GM19351 (cell line): ENCODE results near the gene MYH9.

Source experiments
- ATAC-seq: cut with Tn5 transposase; IDR thresholded peaks from one replicate; pipeline ENCODE4 v1.9.1; 2021; ENCODE audit warnings: mild to moderate bottlenecking, moderate library complexity; ENCODE audit not compliant: unreplicated experiment

MYH9 gene

DNA sequence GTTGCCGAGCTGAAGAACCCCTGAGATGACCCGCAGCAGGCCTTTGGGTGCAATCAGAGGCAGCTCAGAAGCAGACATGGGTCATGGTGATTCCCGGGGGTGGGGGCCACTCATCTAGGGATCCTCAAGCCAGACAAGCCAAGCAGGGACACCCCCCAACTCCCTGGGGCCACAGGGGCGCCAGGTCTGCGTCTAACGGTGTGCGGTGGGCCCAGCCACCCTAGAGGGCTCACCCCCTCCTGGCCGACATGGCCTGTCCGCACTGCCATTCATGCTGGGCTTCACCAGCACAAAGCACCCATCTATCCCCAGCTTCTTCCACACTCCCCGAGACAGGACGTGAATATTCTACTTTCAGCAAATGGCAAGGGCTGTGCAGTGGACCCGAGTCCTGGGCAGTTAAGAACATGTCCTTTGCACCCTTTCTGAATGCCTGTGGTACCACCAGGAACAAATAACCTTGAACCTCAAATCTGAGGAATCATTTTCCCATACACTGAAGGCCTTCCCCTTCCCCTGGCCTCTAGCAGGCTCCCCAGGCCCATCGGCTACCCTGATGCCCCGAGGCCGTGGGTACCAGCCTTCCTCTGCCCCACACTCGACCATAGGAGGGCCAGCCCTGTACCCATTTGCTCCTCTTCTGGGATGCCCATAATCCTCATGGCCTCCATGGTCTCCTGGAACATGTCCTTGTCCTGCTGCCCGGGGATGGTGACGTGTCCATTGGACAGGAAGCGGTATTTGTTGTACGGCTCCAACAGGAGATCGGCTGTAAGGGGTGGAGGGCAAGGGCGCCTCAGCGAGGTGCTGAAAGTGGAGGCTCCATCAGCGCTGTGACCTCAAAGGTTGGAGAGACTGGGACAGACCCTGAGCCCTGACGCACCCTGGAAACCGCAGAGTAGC lies 67.9 kb downstream of the MYH9 start:
- no peak for ATAC-seq

DNA sequence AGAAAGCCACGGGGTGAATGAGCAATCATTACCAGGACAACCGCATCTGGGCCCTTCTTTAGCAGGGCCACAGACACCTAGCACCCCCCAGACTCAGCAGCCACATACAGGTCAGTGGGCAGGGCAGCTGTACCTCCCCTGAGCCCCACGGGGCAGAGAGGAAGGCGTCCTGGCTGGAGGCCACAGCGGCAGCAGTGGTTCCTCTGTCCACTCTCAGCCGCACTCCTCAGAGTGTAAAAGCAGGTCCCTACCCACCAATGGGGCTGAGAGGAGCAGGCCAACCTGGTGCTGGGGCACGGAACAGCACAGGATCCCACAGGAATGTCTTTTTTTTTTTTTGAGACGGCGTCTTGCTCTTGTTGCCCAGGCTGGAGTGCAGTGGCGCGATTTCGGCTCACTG lies 69.3 kb downstream of the MYH9 start:
- no peak for ATAC-seq

DNA sequence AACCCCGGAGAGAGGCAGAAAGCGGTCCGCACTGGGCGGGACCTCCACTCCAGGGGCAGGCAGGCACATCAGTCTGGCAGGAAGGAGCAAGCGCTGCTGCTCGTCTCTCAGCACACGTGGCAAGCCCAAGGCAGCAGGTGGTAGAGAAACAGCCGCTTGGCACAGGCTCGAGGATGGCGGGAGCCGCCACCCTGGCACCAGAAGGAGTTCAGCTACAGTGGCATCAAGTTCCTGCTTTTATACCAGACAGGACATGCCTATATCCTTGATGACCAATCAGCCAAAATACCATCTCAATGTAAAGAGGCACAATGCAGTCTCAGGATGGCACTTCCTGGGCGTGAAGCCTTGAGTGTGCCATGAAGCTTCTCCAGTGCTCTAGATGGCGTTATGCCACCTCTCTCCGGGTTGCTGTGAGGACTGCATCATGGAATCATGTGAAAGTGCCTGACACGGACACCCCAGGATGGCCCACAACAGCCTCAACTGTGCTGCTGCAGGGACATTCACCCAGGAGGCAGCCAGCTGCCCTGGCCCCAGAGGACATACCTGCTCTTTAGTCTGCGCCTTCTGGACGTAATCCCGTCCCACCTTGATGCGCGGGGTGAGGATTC lies 70.0 kb downstream of the MYH9 start:
- no peak for ATAC-seq

DNA sequence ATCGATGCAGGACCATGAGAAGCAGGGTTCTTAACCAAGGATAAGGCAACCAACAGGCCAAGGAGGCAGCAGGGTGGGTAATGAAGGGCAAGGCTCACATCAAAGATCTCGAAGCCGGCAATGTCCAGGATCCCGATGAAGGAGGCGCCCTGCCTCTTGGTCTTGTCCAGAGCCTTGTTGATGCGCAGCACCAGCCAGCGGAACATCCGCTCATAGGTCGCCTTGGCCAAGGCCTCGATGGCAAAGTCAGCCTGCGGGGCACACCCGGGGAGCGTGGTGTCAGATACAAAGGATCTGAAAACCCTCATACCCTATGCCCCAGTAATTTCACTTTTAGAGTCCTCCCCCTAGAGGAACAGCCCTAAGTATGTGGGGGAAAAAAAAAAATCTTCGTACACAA lies 71.3 kb downstream of the MYH9 start:
- no peak for ATAC-seq

DNA sequence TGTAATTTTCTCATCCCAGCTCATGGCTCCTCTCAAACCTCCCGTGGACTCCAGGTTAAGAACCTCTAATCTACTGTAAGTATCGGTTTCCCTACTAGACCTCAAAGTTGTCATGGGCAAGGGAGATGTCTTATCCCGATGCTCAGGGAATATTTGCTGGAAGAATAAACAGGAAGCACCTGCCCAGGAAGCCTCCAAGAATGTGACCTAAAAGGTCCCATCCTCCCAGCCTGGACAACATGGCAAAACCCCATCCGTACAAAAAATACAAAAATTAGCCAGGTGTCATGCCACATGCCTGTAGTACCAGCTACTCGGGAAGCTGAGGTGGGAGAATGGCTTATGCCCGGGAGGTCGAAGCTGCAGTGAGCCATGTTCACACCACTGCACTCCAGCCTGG lies 72.4 kb downstream of the MYH9 start:
- no peak for ATAC-seq

DNA sequence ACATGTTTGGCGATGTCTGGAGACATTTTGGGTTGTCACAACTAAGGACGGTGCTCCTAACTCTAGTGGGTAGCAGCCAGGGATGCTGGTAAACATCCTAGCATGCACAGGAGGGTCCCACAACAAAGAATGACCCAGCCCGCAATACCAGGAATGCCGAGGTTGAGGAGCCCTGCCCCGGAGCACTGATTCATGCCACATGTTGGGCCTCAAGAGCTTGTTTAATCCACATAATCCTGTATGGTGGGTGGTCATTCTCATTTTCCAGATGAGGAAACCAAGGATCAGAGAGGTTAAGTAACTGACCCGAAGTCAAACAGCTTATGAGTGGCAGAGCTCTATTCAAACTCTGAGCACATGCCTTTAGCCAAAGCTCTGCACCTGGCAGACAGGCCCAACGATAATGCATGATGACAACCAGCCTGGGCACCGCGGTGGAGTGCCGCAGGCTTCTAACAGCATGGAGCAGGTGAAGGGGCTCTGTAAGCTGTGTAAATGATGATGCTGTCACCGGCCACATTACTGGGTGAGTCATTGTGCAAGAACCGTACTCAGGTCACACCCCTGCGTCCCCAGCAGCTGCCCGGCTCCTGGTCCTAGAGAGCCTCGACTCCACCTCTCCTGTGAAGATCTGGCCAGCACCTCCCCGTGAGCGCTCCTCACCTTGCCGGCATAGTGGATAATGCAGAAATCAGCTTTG lies 76.2 kb downstream of the MYH9 start:
- ATAC-seq = no peak

DNA sequence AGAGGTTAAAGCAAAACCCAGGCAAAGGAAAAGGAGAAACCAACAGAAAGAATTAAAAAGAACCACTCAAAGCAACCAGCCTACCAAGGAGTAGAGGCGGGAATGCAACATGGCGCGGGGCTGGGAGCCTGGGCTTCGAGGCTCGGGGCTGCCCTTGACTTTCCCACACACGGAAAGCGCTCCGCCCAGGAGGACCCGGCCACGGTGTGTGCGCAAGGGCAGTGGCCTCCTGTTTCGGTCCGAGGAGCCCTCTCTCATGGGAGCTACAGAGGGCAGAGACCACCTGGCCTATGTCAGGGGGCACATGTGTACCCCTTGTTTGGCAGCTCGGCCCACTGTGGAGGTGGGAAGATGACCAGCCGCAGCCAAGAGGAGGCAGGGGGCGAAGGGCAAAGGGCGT lies 78.9 kb downstream of the MYH9 start:
- ATAC-seq = no peak

DNA sequence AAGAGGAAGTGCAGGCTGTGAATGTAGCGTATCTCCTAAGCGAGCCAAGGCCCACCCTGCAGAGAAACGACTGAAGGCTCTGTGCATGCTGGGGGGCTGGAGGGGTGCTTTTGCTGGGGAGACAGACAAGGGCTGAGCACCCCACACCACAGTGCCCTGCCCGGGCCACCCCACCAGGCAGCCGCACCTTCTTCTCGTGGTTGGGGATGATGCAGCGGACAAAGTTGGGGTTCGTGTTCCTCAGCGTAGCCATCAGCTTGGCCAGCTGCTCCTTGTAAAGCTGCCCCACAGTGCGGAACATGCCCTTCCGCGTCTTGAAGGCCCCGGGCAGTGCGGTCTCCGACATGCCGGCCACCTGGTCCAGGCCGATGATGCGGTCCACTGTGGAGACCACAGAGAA lies 81.5 kb downstream of the MYH9 start:
- ATAC-seq = no peak

DNA sequence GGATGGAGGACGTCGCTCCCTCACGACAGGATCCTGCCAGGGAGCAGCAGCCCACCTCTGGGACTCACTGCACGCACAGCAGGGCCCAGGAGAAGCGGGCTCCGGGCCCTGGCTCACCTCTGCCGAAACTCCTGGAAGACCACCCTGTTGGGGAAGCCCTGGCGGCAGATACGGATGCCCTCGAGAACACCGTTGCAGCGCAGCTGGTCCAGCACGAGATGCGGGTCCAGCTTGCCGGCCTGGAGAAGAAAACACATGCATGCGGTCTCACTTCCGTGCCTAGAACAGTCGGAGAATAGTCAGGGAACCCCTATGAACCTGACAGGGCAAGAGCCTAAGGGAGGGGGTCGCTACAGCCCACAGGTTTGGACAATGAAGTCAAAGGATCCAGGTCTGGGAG lies 82.0 kb downstream of the MYH9 start:
- no peak for ATAC-seq

DNA sequence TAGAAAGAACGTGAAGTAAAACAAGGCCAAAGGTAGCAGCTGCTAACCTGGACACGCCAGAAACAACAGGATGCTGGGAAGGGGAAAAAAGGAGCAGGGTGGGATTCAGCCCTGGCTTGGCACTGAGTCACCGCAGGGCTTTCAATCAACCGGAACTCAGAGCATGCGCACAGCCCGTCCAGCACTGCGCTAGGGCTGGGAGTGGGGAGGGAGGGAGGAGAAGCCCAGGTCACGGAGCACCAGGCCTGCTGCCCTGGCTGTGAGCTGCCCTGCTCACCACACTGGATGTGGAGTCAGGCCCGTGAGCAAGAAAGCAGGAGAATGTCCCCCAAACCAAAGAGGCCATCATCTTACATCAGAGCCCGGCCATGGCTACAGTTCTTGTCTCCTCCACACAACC lies 83.3 kb downstream of the MYH9 start:
- no peak for ATAC-seq

DNA sequence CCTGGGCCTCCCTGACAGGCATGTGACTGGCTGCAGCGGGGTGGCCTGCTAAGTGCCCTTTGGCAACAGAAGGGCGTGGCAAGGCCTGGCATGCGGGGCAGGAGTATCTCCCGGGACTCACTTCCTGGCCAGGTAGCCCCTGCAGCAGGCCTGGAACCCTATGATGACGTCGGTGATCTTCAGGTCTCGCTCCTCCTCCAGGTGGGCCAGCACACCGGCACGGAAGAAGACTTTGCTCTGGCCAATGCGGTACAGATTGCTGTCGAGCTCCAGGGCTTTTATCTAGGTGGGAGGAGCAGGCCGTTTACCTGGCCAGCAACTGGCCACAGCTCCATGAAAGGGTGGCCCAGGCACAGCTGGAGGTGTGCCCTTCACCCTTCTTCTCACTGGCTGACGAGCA lies 83.9 kb downstream of the MYH9 start:
- ATAC-seq = no peak

DNA sequence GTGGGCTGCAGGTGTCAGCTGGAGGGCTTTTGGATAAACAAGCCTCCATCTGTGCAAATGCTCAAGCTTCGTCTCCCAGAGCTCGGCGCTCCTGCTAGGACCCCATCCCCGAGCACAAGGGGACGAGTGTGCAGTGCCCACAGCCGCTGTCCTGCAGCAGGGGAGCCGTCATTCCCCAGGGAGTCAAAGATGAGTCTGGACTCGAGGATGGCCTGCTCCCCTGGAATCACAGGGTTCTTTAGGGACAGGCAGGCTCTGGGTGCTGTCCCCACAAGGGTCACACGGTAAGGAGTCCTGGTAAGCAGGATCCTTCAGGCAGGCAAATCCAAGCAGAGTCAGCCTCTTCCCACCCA lies 84.7 kb downstream of the MYH9 start:
- no peak for ATAC-seq

DNA sequence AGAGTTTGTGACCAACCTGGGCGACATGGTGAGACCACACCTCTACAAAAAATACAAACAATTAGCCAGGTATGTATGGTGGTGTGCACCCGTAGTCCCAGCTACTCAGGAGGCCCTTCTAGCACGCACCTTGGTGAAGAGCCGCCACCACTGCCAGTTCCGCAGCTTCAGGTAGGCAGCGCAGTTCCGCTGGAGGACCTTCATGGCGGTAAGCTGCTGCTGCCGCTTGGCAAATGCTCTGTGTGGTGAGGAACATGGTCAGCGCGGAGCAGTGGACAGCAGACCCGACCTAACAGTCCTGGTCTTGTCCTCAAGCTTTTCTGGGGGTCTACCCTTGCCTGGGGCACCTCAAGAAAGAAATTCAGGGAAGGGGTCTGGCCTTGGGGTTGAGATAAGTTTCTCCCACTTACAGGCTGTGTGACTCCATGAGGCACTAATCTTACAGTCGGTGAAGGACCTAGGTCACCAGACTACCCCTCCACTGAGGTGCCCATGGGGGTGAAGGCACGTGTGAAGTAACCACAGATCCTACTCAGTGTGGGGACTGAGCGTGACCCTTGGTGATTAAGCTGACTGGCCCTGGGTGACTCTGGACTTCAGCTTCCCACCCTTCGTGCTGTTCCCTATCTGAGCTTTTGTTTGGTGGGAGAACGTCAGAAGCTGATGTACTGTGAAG lies 85.2 kb downstream of the MYH9 start:
- ATAC-seq = no peak

DNA sequence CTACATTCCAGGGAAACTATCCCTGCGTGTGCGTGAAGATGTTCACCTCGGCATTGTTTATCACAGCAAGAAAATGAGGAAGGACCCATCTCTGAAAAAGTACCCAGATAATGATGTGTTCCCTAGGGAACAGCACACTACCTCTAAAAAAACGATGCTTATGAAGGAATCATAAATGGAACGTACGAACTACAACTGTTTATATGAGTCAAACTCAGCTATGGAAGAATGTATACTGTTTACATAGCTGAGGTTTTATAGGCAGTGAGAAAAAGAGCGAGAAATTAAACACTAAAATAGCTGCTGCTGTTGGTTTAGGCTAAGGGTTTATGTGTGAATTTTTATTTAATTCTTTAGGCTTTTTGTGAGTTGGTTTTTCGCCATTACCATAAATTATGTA lies 85.9 kb downstream of the MYH9 start:
- ATAC-seq = no peak

DNA sequence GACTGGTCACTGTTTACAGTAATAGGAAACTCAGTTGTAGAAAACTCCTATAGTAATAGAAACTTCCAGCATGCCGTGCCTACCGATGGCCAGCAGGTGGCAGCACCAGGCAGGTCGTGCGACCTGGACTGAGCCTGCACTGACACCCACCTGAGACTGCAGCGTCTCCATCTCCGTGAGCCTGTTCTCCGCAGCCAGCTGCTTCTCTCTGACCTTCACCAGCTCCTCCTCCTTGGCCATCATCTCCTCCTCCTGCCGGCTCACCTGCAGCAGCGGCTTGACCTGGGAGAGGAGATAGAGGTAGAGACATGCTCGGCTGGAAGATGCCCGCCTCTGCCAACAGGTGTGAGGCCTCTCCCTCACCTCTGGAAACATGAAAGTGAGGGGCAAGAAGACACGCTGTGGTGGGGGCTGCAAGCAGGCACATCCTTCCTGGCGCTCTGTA lies 86.4 kb downstream of the MYH9 start:
- no peak for ATAC-seq

DNA sequence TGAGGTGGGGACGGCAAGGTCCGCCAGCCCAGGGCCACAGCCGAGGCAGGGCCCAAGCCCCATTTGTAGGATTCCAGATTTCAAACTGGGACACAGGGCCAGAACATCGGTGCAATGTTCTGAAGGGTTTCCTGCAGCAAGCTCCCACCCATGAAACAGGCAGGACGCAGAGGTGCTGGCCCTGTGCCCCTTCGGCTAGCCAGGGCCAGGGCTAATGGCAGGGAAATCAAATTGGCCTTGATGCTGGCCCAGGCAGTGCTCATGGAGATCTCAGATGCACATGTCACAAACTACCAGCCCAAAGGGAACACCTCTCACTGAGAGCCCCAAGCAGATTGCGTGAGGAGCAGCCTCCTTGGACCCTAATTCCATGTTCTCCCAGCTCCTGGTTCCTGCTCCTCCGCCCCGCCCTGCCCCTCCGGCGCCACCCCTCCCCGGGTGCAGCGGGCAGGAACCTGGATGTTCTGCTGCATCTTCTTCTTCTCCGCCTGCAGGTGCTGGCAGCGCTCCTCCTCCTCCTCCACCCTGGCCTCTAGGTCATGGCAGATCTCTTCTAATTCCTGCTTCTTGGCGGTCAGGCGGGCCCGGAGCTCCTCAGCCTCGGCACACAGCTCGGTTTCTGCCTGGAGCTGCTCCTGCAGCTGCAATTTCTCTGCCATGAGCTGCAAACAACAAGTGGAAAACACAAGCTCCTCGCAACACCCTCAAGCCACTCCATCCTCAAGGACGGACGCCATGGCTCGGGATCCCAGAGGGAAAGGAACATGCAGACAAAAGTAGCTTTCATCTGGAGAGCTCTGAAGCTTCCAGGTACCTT lies 87.2 kb downstream of the MYH9 start:
- ATAC-seq = no peak

DNA sequence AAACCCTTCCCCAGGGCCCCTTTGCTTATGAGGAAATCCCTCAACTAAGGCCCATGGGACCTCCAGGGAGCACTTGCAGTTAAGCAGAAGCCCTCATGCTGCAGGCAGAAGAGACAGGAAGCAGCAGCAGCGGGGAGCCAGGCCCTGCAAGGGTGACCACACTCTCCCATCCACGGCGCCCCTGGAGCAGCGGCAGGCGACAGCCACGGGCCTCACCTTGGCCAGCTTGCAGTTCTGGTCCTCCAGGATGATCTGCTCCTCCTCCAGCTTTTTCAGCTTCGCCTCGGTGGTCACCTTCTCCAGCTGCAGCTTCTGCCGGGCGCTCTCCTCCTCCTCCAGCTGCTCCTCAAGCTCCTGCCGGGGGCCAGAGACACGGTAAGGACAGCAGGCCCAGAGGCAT lies 87.9 kb downstream of the MYH9 start:
- no peak for ATAC-seq

DNA sequence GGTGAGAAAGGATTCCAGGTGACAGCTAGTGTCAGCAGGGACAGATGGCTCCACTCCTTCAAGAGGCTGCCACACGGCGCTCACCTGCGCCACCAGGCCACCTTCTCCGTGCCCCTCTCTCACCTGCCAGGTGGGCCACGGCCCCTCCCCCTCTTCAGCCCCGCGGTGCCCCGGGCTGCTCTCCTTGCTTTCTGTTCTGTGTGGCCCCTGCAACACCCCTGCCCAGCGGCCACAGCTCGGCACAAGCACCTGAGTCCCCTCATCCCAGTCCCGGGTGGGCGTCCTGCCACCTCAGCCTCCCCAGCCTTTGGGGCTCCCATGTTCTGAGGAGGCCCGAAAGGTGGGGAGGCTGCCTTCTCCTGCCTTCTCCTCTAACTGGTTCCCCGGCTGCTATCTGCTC lies 88.5 kb downstream of the MYH9 start:
- ATAC-seq = no peak

DNA sequence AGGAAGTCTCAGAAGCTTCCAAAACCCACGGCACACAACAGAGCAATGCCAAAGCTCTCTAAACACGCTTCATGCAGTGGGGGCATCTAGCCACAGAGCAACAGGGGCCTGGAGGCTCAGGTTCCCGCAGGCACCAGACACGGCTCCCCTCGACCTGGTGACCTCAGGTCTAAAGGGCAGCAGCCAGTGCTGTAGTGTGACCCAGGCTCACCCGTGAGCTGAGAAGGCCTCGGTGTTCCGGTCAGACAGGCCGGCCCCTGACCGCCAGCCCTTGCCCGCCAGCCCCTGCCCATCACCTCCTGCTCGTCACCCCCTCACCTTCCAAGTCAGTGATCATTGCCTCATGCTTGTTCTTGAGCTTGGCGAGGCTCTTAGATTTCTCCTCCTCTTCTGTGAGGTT lies 89.2 kb downstream of the MYH9 start:
- no peak for ATAC-seq

DNA sequence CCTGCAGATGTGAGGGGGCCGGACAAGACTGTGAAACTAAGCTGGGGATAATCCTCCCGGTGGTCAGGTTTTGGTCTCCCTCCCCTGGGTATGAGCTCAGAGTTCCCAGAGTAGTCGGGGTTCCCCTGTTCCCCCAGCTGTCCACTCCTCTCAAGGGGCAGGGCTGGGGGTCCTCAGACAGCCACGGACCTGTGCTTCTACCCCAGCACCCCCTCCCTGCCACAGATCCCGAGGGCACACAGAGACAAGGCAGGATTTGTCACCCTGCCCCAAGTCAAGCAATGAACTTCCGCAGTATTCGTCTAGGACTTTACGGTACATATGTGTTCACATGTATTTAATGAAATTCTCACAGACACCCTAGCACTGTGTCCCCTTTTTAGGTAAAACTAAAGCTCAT lies 89.6 kb downstream of the MYH9 start:
- no peak for ATAC-seq

DNA sequence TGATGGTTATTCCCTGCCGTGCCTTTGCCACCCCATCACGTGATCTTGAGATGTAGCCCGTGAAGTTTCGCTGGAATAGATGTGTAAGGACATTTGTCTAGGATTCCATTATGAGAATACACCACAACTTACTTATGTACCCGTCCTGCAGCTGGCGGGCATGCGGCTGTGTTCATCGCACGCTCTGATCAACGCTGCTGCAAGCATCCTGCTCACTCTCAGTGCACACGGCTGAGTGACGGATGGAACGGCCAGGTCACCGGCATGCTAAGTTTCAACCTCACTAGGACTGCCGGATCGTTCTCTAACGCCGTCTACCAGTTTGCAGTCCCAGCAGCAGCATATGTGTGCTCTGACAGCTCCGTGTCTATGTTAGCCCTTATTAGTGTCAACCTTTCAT lies 90.2 kb downstream of the MYH9 start:
- ATAC-seq = no peak
